Medulla oblongata (tissue), 1 donor: ENCODE results near the gene DPP3.

Source experiments
- DNase-seq: peaks from one replicate; pipeline ENCODE4 v3.0.0-alpha.2; 2015; ENCODE audit errors: extremely low spot score

Gene DPP3

DNA sequence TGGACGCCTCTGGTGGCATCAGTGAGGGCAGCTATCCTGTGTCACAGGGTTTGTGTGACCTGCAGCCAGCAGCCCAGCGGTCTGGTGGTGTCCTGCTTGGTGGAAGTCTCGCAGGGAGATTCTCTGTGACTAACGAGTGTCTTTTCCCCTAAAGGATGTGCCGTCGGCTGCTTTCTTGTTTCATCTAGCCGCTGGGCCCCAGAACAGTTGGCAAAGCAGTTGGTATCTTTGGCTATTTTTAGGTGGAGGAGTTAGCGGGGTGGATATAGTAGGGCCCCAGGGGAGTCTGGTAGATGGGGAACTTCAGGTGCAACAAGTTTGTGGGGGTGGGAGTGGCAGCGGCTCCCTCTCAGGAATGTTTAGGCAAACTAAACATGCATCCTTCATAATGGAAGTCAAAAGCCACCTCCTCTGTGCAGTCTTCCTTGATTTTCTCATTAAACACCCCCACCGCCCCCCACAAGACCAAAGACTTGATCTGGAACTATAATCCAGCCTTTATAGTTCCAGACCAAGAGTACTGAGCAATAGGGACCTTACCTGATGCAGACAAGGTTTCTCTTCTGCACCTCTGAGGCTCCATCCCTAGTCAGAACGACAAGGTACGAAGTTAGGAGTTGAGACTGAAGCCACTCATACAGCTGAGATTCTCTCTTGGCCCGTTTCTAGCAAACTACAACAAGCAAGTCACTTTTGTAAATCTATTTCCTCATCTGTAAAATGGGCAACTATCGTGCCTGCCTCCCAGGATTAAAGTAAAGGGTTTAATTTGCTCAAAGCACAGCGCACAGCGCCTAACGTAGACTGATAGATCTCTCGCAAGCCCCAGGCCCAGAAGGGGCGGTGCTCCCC is 14.6 kb upstream of the DPP3 start:
- peak; percentile 7 for DNase-seq

DNA sequence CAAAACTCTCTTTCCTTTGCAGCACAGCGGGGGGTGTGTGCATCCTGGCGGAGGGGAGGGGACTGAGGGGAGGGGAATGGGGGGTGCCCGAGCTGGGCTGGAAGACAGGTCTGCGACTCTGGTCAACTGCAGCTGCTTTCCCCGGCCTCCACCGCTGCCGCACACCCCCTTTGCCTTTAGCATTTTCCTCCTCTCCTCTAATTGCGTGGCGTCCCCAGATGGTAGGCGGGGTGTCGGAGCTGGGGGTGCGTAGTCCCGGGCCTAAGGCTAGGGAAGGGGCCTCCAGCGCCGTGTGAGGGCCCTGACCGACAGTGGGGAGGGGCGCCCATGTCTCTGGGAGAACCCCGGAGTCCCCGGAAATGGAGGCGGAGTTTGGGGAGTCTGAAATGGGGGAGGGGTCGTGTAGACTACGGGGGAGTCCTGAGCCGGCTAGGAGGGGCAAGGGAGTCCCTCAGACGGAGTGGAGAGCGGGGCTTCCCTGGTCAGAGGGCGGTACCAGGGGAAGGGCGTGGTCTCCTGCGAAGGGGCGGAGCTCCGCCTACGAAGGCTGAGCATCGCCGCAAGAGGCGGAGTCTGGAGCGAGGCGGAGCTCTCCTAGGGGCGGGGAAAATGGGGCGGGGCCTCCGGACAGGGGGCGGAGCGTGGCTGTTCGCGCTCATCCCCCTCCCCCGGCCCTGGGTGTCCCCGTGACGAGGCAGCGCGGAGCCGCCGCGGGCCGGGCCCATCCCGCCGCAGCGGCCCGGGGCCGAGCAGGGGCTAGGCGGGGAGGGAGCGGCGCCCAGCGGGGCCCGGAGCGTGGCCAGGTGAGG is 13.8 kb upstream of the DPP3 start, which contains the start of gene PELI3:
PELI3 (plus strand) TSS at position 681 of the 809 bp plus-strand sequence. CDS start 1,224 bp downstream, outside the sequence.
- peak; percentile 95 for DNase-seq

DNA sequence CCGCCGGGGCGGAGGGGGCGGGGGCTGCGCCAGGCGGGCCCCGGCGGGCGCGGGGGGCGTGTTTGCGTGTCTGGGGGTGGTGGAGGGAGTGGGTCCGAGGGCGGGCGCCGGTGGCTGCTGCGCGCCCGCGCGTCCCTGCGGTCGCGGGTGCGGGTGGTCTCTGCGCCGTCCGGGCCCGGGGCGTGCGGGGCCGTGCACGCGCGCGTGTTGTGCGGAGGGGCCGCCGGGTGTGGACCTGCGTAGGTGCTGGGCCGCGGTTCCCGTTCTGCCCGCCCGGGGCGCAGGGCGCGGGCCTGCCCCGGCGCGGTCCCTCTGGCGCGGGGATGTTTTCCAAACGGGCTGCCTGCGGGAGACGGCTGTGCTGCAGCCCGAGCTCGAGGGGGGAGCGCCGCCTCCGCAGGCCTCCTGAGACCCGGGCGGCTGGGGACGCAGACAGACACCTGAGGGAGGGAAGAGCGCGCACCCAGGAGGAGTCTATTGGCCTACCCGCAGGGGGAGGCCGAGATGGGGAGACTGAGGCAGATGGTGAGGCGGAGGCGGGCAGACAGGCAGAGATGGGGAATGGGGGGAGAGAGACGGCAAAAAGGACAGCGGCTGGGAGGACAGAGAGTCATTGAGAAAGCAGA is 13.1 kb upstream of the DPP3 start:
- DNase-seq = no peak

DNA sequence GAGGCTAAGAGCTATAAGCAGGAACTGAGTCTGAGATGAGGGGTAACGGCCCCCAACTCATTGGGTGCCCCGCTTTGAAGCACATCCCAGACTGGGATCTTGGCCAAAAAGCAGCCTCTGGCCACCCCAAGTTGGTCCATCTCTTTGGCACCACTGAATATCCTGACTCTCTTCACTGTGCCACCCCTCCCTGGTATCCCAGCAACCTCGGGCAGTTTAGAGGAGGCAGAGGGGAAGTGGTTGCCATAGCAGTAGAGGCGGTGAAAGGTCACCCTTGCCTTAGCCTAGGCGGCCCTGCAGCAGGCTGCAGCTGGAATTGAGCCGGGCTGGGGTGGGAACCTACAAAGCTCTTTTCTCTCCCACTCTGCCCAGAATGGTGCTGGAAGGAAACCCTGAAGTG is 12.5 kb upstream of the DPP3 start:
- peak; percentile 38 for DNase-seq

DNA sequence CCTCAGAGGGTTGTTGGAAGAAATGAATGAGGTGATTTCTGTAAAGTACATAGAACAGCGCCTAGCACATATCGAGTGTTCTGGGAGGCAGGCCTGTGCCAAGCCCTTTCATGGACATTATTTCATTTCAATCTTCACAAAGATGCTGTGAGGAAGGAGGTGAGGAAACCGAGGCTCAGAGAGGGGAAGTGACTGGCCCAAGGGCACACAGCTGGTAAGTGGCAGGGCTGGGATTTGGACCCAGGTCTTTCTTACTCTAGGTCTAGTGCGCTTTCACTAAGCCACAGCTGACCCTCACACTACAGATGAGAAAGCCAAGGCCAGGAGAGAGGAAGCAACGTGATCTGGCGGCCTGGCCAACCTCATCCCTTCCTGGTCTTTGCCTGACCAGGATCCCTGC is 11.5 kb upstream of the DPP3 start:
- DNase-seq = no peak

DNA sequence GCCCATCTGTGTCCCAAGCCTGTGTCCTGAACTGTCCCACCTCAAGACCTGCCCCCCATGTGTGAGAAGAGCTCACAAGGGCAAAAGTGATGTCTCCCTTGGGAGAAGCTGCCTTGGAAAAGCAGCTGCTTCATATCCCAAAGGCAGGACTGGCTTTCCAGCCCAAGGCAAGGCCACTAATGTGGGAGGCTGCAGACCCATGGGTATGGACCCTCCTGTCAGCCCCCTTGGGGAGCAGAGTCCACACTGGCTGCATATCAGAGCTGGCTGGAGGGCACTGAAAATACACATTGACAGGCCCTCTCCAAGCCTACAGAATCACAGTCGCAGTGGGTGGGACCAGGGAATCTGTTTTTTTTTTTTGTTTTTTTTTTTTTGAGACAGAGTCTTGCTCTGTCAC is 10.8 kb upstream of the DPP3 start:
- DNase-seq = no peak

DNA sequence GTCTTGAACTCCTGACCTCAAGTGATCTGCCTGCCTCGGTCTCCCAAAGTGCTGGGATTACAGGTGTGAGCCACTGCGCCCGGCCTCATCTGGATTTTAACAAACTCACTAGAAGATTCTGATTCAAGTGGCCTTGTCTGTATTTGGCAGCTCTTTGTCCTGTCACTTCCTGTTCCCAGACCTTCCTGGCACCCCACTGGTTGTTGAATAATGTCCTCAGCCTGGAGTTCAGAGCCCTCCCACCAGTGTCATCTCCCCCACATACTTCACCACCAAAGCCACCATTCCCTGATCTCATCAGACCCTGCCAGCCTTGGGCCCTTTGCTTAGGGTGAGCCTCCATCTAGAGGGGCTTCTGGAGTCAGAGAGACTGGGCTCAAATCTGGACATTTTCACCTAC is 10.2 kb upstream of the DPP3 start:
- DNase-seq = no peak

DNA sequence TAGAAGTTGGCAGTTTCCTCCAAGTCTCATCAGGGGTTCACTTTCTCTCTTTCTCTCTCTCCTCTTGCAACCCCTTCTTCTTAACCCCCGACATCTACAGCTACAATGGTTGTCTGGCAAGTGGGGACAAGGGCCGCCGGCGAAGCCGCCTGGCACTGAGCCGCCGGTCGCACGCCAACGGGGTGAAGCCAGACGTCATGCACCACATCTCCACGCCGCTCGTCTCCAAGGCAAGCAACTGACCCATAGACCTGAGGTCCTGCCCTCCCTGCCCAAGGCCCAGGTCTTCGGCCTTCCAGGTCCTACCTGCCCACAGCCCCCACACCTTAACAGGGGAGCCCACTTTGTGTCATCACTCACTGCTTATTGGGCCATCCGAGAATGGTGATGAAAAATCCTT is 9.1 kb upstream of the DPP3 start:
- no peak for DNase-seq

DNA sequence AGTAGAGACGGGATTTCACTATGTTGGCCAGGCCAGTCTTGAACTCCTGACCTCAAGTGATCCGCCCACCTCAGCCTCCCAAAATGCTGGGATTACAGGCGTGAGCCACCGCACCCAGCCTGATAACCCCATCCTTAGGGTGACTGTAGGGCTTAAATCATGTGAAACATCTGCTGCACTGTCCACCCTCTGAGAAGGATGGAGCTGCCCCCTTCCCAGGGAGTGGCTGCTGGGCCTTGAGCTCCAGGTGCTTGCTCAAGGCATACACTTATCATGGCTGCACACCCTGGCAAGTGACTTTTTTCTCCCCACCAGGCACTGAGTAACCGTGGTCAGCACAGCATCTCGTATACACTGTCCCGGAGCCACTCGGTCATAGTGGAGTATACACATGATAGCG is 8.2 kb upstream of the DPP3 start:
- DNase-seq = no peak

DNA sequence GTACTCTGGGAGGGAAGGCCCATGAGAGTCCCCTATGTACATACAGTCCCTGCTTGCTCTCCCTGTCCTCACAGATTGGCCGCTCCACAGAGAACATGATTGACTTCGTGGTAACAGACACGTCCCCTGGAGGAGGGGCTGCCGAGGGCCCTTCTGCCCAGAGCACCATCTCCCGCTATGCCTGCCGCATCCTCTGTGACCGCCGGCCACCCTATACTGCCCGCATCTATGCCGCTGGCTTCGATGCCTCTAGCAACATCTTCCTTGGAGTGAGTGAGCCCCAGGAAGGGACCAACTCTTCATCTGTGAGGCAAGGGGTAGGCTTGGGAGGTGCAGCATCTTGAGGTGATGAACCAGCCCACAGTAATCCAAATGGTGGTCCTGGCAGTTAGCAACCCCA is 7.1 kb upstream of the DPP3 start:
- DNase-seq = no peak

DNA sequence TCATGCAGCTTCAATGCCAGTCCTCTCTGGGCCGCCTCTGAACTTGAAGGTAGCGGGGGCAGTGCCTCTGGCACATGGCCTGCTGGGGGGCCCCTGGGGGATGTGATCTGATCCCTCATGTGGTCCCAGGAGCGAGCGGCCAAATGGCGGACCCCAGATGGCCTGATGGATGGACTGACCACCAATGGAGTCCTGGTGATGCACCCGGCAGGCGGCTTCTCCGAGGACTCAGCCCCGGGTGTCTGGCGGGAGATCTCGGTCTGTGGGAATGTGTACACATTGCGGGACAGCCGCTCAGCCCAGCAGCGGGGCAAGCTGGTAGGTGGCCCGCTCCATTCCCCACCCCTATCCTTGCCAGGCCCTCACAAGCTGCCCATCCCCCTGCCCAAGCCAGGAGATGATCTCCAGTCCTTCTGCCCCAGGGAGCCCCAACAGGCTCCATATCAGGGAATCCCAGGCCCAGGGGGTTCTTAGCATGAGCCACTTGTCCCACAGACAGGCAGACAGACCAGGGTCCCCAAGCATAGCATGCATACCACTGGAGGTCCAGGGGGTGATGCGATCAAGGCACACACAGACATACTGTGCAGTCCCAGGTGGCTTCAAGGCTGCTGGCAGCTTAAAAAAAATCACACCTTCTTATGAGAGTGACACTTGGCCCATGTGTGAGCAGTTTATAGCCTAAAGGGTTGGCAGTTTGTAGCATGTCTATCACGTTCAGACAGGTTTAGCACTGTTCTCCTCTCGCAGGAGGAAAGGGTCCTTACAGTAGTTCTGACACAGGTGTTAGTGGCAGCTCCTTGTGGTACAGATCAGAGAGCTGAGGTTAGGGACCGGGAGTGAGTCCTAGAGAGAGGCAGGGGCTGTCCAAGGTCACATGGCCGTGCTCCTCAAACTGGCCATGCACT is 6.4 kb upstream of the DPP3 start:
- no peak for DNase-seq

DNA sequence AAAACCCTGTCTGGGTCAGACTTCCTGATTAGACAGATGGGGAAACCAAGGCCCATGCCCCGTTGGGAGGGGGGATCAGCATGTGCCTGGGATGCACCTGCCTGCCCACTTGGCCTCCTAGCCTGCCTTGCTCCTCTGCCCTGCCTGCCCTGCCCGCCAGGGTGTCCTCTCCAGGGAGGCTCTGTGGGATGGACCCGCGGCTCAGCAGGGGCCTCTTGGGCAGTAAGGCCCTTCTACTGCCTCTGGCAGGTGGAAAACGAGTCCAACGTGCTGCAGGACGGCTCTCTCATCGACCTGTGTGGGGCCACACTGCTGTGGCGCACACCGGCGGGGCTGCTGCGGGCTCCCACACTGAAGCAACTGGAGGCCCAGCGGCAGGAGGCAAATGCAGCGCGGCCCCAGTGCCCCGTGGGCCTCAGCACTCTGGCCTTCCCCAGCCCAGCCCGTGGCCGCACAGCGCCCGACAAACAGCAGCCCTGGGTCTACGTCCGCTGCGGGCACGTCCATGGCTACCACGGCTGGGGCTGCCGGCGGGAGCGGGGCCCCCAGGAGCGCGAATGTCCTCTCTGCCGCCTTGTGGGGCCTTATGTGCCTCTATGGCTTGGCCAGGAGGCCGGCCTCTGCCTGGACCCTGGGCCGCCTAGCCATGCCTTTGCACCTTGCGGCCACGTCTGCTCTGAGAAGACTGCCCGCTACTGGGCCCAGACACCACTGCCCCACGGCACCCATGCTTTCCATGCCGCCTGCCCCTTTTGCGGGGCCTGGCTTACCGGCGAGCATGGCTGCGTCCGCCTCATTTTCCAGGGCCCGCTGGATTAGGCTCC is 4.7 kb upstream of the DPP3 start:
- no peak for DNase-seq

DNA sequence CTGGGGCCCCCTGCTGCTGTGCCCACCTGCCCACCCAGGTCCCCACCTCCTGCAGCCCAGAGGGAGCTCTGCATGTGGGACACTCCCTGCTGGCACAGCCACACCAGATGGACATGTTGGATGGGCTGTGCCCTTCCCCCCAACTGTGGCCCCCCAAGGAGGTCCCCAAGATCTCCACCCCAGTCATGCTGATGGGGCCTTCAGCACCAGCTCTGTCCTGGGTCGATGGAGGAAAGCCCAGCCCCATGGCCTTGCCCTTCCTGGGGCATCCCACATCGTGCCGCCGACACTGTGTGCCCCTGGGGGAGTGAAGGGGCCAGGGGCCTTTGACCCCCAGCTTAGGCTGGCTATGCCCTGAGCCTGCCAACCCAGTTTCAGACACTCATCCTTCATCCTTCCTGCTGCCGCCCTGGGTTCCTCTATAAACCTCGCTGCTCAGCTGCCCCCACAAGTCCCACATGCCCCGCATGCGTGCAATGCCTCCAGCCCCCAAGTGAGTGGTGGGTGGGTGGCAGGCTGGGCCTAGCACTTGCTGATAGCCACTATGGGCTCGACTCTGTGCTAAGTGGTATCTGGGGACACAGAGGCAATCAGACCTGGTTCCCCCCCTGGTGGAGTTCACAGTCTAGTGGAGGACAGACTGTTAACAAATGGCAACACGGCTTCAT is 3.9 kb upstream of the DPP3 start:
- no peak for DNase-seq

DNA sequence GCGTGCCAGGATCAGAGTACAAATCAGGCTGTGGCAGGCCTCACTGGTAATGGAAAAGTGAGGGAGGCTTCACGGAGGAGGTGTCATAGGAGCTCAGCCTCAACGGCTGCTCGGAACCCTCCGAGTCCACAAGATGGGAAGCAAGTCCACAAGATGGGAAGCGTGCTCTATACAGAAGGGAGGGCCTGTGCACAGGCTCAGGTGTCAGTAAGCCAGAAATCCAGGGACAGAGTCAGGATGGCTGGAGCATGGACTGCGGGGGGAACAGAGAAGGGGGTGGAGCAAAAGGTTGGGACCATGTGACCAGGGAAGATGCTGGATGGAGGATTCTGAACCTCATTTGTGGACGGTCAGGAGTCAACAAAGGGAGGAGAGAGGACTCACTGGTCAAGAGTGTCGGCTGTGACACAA is 3.4 kb upstream of the DPP3 start:
- DNase-seq = no peak

DNA sequence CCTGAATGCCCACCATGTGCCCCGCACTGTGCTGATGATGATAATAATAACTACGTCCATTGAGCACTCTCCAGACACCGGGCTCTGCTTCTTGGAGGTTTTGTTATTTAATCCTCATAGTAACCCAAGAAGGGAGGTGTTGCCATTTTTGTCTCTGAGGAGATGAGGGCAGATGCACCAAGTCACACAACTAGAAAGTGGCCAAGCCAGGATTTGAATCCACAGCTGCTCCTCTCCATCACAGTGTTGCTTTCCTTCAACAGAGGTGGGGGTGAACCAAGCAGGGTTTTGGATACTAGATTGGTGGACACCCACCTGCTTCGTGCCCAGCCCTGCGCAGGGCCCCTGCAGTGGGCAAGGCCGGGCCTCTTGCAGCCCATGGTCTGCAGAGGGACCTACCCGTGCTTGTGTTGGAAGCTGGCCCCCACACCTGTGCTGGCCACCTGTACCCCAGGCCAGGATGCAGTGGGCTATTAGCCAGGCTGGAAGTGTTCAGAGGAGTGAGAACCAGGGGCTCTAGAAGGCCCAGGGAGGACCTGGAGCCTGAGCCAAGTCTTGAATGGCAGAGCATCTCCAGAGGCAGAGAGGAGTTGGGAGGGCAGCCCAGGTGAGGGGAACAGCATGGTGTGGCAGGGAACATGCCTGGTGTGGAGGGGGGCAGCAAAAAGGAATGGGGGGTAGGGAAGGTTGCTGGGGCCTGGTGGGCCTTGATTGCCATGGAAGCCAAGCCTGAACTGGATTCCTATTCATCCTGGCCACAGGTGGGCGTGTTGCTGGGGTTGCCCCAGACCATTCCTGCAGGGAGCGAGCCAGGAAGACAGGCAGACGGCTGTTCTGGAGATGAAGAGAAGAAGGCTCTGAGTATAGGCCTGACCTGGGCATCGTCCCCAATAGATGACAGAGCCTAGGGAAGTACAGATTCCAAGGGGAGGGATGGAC is 2.7 kb upstream of the DPP3 start:
- DNase-seq = no peak

DNA sequence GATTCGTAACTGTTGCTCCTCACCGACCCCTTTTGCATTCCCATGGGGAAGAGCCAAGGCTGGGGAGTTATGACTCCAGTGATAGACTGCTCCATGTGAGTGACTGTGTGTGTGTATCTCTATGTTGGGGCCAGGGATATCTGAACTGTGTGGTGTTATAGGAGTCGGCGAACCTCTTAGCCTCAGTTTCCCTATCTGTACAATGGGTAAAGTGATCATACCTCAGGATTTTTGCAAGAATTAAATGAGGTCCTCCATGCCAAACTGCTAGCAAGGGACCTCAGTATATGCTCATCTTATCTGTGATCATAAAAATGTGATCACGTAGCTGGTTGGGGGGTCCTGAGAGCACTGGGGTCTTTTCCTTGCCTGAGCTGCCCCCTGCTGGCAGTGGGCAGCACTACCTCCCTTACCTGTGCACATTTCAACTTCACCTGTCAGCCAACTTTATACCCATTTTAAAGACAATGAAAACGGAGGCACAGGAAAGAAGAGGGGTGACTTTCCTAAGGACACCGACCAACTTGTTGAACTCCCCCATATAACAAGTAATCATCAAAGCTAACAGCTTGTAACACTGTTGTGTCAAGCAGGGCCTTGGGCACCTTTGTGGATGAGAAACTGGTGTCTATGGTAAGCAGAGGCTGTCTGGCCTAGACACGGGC is 1.4 kb upstream of the DPP3 start:
- peak; percentile 7 for DNase-seq

DNA sequence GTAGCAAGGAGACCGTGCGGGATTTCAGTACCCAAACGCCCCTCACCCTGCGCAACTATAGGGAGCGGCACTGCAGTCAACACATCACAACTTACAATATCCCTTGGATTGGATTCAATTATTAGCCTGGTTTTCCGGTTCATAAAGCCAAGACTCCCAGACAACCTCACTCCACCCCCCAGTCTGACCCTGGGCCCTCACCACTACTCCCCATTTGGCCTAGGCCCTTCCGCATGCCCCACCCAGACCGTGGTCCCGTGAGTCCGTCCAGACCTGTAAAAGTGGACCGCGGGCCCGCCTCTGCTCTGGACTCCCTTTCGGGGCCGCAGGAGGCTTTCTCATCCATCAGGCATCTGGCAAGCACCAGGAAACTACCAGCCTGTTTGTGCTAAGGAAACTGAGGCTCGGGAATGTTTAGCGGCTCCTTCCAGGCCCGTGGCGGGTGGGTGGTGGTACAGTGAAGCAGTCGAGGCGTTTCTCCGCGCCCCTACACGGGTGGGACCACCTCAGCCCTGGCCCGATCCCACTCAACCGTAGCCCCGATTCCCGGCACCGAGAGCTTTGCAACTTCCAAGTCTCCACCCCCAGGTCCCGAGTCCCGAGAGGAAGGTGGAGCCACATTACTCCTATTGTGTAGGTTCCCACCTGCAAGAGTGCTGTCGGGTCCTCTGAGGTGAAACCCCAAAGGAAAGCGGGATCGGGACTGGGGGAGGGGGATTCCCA is 679 bp upstream of the DPP3 start:
- peak; percentile 18 for DNase-seq
